Aorta (tissue), 5 donors: ENCODE data around the gene FREM2. TPM values are rescaled to one million over a fixed set of nuclear protein-coding genes. Genes with fewer than 3 reads are reported as not detected.

Source experiments
- ATAC-seq: fragments of 200-7000 bp; cut with Tn5 transposase; one replicate; pipeline ENCODE4 v1.9.1; 2022; ENCODE audit warnings: moderate library complexity; ENCODE audit not compliant: low FRiP score
- DNase-seq, 2 donors: peaks; one replicate each; pipeline ENCODE4 v3.0.0-alpha.2; 2020
- H3K27ac ChIP-seq, 2 donors: one replicate each; pipeline ENCODE4 v1.5.1; 2013; ENCODE audit warnings: low read length in 2 of 2, mild to moderate bottlenecking in 2 of 2, moderate library complexity in 2 of 2, control low read depth in 1 of 2, inconsistent platforms in 1 of 2, low read depth in 1 of 2
- H3K27me3 ChIP-seq, 2 donors: one replicate each; pipeline ENCODE4 v1.6.1; 2013; ENCODE audit warnings: control low read depth in 1 of 2, low read length in 1 of 2, mild to moderate bottlenecking in 1 of 2, moderate library complexity in 1 of 2; ENCODE audit not compliant: insufficient read depth in 2 of 2, control insufficient read depth in 1 of 2
- H3K36me3 ChIP-seq, 2 donors: one replicate each; pipeline ENCODE4 v1.6.1; 2013; ENCODE audit warnings: control low read depth in 1 of 2, low read length in 1 of 2, mild to moderate bottlenecking in 1 of 2; ENCODE audit not compliant: insufficient read depth in 2 of 2, control insufficient read depth in 1 of 2
- H3K4me1 ChIP-seq, 2 donors: one replicate each; pipeline ENCODE4 v1.6.1; 2013; ENCODE audit warnings: low read length in 2 of 2, control low read depth in 1 of 2, mild to moderate bottlenecking in 1 of 2, moderate library complexity in 1 of 2; ENCODE audit not compliant: insufficient read depth in 2 of 2, control insufficient read depth in 1 of 2
- H3K4me3 ChIP-seq, 2 donors: one replicate each; pipeline ENCODE4 v1.5.1; 2013; ENCODE audit warnings: low read length in 2 of 2, control low read depth in 1 of 2, mild to moderate bottlenecking in 1 of 2
- H3K9me3 ChIP-seq: one replicate; pipeline ENCODE4 v1.6.1; 2013; ENCODE audit warnings: mild to moderate bottlenecking, low read length; ENCODE audit not compliant: control insufficient read depth
- WGBS, 2 donors: extraction: QIAGEN DNeasy Blood & Tissue Kit; methylation state at CpG; one replicate each; pipeline ENCODE4 v1.1.7; 2013; 5-methylcytosine and 5-hydroxymethylcytosine counted together
- intact Hi-C, 2 donors: fragments of 100-400 bp; cut with DNase I; formaldehyde crosslinking; loops; one replicate each; pipeline versions ENCODE4 v1.14.2 to v1.15.0; 2022
- polyA plus RNA-seq, 2 donors: library from polyadenylated mRNA; stranded (reverse); fragments of 200-250 nt; gene quantifications; one replicate each; pipeline ENCODE4 v1.2.3, GENCODE V29; 2013
- total RNA-seq, 2 donors: library from RNA; stranded (reverse); fragmentation: NEBNext Ultra II Directional; extraction: Animal tissue kit (Norgen Biotek cat#: 25700); gene quantifications; one replicate each; pipeline ENCODE4 v1.2.1, GENCODE V29; 2021
- donor health status: healthy with polysubstance abuse.
- donor health status: Bipolar disorder and iron deficiency.
- donor health status: DM: no; HTN: no; CAD: no.
- donor health status: DM: no; HTN: no; CAD: no.
- donor health status: DM: yes; HTN: yes; CAD: no.

FREM2 gene
- total and polyA plus RNA-seq, 4 donors = 0.16 to 0.18 TPM; not detected in 2

- Histone ChIP-seq H3K36me3 (no peaks in the 10 kb centered on the region), H3K4me1 (no peaks in the 10 kb centered on the region), H3K27me3 (peaks cover 0 to 2% of the 10 kb centered on the region in 2 donors), H3K9me3 (no peaks in the 10 kb centered on the region), H3K4me3 (no peak overlapping the region), H3K27ac (no peak overlapping the region)
- intact Hi-C loops = no loop called here
- WGBS, 2 donors = 87 to 92% methylated on average over 2 of the region's 2 CpGs
- ATAC-seq (no peak), DNase-seq (no peak)
Observed at GRCh38 chr13:38819596-38819995, 132.7 kb downstream of the FREM2 start.

GRCh38 chr13:38821770-38822551 is 135.1 kb downstream of the FREM2 start:
- Histone ChIP-seq H3K4me1 (no peaks in the 10 kb centered on the region), H3K9me3 (no peaks in the 10 kb centered on the region), H3K27ac (no peak overlapping the region), H3K4me3 (no peak overlapping the region), H3K27me3 (peaks cover 0 to 2% of the 10 kb centered on the region in 2 donors), H3K36me3 (no peaks in the 10 kb centered on the region)
- ATAC-seq (no peak), DNase-seq (no peak)
- intact Hi-C loops = no loop called here
- WGBS, 2 donors = 61 to 63% methylated on average over 8 of the region's 8 CpGs

GRCh38 chr13:38824342-38824741 is 137.5 kb downstream of the FREM2 start:
- H3K4me1 ChIP-seq = no peaks in the 10 kb centered on the region
- no peaks in the 10 kb centered on the region for H3K9me3 ChIP-seq
- DNase-seq (no peak), ATAC-seq (no peak)
- 88% methylated on average over 4 of the region's 4 CpGs for WGBS, 2 donors
- intact Hi-C loops = no loop called here
- no peak overlapping the region for H3K27ac ChIP-seq
- no peaks in the 10 kb centered on the region for H3K36me3 ChIP-seq
- no peak overlapping the region for H3K4me3 ChIP-seq
- peaks cover 0 to 2% of the 10 kb centered on the region in 2 donors for H3K27me3 ChIP-seq

DNA sequence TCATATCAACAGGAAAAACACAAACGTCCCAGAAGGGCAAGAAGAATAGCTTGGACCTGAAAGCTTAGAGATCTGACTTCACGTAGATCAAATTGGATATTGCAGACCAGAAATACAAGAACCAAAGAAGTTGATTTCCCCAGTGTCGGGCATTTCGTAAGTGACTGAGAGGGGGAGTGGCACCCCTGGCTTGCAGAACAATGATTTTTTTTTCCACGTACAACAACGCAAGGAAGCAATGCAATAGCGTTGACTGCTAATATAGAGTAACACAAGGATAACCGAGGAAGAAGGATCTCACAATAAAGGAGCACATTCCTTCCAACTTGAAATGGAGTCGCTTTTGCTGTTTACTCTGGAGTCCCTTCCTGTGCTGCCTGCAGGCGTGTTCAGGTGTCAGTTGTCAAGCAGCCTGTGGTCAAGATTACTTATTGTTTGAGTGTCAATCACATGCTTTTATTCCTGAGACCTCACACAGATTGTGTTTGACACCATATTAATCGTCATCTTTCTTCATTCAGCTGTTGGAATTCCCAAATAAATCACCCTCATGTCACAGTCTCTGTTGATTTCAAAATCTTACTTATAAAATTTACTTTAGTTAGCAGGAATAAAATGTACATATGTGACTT is 139.4 kb downstream of the FREM2 start:
- H3K36me3 ChIP-seq = no peaks in the 10 kb centered on the region
- no peak overlapping the region for H3K4me3 ChIP-seq
- H3K27me3 ChIP-seq = peaks cover 0 to 2% of the 10 kb centered on the region in 2 donors
- H3K4me1 ChIP-seq = no peaks in the 10 kb centered on the region
- WGBS, 2 donors = 63% methylated on average over 11 of the region's 11 CpGs
- intact Hi-C loops = no loop called here
- no peak overlapping the region for H3K27ac ChIP-seq
- no peaks in the 10 kb centered on the region for H3K9me3 ChIP-seq
- no peak for DNase-seq
- ATAC-seq = no peak

DNA sequence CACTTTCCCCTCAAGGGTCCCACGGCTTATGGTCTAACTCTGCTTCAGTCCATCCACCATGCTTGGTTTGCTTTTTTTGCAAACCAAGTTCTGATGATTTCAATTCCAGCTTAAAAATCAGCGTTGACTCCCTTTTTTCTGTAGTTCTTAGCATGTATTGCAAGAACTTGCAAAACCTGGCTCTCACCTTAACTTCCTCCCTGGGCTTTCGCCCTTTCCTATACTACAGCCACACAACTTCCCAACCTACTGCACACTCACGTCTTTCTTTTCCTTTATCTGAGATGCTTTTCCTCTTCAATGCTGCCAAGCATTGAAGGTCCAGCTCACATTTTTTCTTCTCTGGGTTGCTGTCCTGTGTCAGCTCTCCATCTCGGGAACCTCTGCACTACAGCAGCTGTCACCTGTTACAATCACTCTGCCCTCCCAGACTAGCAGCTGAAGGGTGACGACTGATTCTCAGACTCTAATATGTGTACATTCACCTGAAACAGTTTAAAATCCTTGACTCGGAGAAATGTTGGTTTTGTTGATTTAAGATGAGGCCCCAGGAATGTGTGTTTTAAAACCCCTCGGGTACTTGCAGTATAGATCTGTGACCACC is 143.7 kb downstream of the FREM2 start:
- H3K27me3 ChIP-seq = no peaks in the 10 kb centered on the region
- no peak overlapping the region for H3K27ac ChIP-seq
- no peak overlapping the region for H3K4me3 ChIP-seq
- no peak for ATAC-seq
- no peak for DNase-seq
- no peaks in the 10 kb centered on the region for H3K9me3 ChIP-seq
- no peaks in the 10 kb centered on the region for H3K36me3 ChIP-seq
- WGBS, 2 donors = 66 to 69% methylated on average over 8 of the region's 8 CpGs
- intact Hi-C loops = no loop called here
- no peaks in the 10 kb centered on the region for H3K4me1 ChIP-seq

DNA sequence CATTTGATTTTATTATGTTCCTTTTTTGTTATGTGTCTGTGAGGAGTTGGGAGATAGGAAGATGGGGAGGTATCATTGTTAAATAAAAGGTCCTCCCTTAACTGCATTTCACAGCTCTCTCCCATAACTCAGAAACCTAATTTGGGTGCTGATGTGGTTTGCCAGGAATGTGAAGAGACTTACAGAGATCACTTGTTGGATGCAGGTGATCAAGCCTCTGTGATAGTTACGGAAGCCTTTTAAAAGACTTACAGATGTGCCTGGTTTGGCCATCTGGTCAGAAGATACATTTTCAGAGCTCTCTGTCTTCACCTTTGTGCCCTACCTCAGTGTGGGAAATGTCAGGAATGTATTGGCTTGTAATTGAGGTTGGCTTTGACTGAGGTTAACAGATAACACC is 157.7 kb downstream of the FREM2 start:
- no peak for ATAC-seq
- Histone ChIP-seq H3K27ac (no peak overlapping the region), H3K9me3 (no peaks in the 10 kb centered on the region), H3K36me3 (no peaks in the 10 kb centered on the region), H3K27me3 (no peaks in the 10 kb centered on the region), H3K4me3 (no peak overlapping the region), H3K4me1 (no peaks in the 10 kb centered on the region)
- 39 to 81% methylated on average over 1 of the region's 1 CpG for WGBS, 2 donors
- intact Hi-C loops = no loop called here
- no peak for DNase-seq

DNA sequence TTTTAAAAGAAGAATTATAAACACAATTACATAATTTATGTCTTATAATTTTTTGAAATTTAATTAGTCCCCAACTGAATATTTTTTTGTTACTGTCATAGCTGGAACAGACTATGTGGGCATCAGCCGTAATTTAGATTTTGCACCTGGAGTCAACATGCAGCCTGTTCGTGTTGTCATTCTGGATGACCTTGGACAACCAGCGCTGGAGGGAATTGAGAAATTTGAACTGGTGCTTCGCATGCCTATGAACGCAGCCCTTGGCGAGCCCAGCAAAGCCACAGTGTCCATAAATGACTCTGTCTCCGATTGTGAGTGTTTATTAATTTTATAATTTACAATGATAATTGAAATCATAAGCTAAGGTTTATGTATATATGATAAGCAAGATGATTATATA is 161.5 kb downstream of the FREM2 start:
- Histone ChIP-seq H3K27me3 (no peaks in the 10 kb centered on the region), H3K36me3 (no peaks in the 10 kb centered on the region), H3K4me3 (no peak overlapping the region), H3K4me1 (no peaks in the 10 kb centered on the region), H3K27ac (no peak overlapping the region), H3K9me3 (no peaks in the 10 kb centered on the region)
- ATAC-seq (no peak), DNase-seq (no peak)
- WGBS, 2 donors = 85 to 91% methylated on average over 7 of the region's 7 CpGs
- intact Hi-C loops = no loop called here

DNA sequence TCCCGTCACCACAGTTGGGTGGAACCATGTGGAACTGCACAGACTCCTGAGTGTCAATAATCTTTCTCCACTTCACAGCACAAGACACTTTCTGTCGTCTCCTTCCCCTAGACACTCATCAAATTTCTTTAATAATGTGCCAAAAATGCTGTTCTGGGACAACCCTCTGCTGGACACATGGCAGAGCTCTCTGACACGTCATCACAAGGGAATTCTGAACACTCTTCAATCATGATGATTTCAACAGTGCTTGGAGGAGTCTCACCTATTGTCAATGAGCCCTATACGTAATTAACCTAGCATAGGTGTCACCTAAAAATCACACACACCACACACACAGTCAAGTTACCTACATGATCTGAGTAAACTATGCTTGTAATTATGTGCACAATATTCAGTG is 162.4 kb downstream of the FREM2 start:
- intact Hi-C loops = no loop called here
- ATAC-seq = no peak
- WGBS, 2 donors = 70 to 72% methylated on average over 4 of the region's 4 CpGs

More for the DNA sequence above, 162.4 kb downstream of the FREM2 start:
- Histone ChIP-seq H3K27me3 (no peaks in the 10 kb centered on the region), H3K4me1 (no peaks in the 10 kb centered on the region), H3K36me3 (no peaks in the 10 kb centered on the region), H3K4me3 (no peak overlapping the region), H3K27ac (no peak overlapping the region), H3K9me3 (no peaks in the 10 kb centered on the region)
- DNase-seq = no peak
